Mononuclear cell (primary cell): ENCODE data around the gene EXO5. TPM values are rescaled to one million over a fixed set of nuclear protein-coding genes. Genes with fewer than 3 reads are reported as not detected.
"Not testable (repeated sequence)": the region's sequence is repeated elsewhere in the genome, so short reads cannot be mapped to it uniquely, and the experiment has no call there.

Experiments used
- H3K27me3 ChIP-seq: 2 replicates; pipeline ENCODE4 v1.6.0; 2011; ENCODE audit warnings: low read length, control low read depth; ENCODE audit not compliant: insufficient read depth
- H3K4me1 ChIP-seq: 2 replicates; pipeline ENCODE4 v1.5.1; 2011; ENCODE audit warnings: mild to moderate bottlenecking, low read length, control low read depth; ENCODE audit not compliant: insufficient read depth
- H3K4me3 ChIP-seq: 2 replicates; pipeline ENCODE4 v1.5.1; 2011; ENCODE audit warnings: mild to moderate bottlenecking, low read length, moderate library complexity
- H3K9me3 ChIP-seq: 2 replicates; pipeline ENCODE4 v1.5.1; 2011; ENCODE audit warnings: low read depth, mild to moderate bottlenecking, control low read depth, low read length
- total RNA-seq: library from RNA; depleted of rRNA; stranded (reverse); fragments of >200 nt; gene quantifications from one replicate; pipeline ENCODE4 v1.2.3, GENCODE V29; 2012

EXO5 gene
- total RNA-seq, result 2.9 TPM

DNA sequence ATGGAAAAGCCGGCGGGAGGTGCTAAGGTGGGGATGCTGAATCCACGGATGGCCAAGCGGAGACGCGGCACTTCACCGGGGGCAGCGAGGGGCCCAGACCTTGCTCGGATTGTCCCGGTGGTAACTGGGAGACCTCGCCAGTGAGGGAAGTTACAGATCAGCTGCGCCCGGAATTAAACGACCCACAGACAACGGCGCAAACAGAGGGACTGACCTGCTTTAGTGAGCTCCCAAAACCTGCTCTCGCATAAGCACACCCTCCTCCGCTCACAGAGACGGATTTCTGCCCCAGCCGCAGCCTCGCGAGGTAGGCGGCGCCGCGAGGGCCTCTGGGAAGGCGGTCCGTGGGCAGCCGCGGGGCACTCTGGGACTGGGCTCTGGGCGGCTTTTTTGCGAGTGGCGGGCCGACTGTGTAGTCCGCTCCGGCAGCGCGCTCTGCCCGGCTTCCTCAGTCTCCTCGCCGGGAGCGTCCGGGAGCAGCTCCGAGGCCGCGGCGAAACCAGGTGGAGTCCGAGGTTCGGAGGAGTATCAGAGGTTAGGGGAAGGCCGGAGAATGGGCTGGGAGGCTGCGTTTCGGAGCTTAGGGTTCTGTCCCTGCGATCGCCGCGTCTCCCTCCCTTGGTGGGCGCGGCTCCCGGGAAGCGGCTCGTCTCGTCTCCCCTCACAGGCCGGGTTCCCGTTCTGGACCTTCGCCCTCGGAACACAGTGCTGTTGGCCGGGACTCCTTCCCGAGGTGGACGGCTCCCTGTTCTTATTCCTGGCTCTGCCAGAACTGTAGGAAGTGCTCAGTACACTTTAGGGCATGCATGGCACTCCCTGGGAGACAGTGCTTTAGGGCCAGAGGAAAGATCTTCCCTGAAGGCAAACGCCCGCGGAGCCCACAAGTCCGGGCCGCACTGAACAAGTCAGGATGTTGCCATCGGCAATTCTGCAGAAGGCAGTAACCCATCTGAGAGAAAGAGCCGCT is at the start of gene EXO5:
EXO5 (plus strand) TSS at position 393 of the 967 bp plus-strand sequence. CDS start 5,778 bp downstream, outside the sequence.
- Histone ChIP-seq H3K4me3 (peak within 1 kb of the TSS; percentile 80), H3K4me1 (peaks cover 13% of the 10 kb centered on the region), H3K27me3 (no peaks in the 10 kb centered on the region), H3K9me3 (peaks cover 13% of the 10 kb centered on the region)

DNA sequence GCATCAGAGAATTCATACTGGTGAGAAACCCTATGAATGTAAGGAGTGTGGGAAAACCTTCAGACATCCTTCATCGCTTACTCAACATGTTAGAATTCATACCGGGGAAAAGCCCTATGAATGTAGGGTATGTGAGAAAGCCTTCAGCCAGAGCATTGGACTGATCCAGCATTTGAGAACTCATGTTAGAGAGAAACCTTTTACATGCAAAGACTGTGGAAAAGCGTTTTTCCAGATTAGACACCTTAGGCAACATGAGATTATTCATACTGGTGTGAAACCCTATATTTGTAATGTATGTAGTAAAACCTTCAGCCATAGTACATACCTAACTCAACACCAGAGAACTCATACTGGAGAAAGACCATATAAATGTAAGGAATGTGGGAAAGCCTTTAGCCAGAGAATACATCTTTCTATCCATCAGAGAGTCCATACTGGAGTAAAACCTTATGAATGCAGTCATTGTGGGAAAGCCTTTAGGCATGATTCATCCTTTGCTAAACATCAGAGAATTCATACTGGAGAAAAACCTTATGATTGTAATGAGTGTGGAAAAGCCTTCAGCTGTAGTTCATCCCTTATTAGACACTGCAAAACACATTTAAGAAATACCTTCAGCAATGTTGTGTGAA is 45.5 kb upstream of the EXO5 start:
- H3K4me3 ChIP-seq, result no peak overlapping the region
- peaks cover 91% of the 10 kb centered on the region for H3K9me3 ChIP-seq
- no peaks in the 10 kb centered on the region for H3K27me3 ChIP-seq
- H3K4me1 ChIP-seq, result no peaks in the 10 kb centered on the region

DNA sequence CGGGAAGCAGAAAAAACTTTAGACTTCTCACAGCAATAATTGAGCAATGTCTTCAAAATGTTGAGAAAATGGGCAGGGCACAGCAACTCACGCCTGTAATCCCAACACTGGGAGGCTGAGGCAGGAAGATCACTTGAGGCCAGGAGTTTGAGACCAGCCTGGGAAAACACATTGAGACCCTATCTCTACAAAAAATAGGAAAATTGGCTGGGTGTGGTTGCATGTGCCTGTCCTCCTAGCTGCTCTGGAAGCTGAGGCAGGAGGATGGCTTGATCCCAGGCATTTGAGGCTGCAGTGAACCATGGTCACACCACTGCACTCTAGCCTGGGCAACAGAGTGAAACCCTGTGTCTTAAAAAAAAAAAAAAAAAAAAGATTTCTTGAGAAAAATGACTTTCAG is 39.2 kb upstream of the EXO5 start:
- no peaks in the 10 kb centered on the region for H3K27me3 ChIP-seq
- no peak overlapping the region for H3K4me3 ChIP-seq
- H3K9me3 ChIP-seq, result peaks cover 79% of the 10 kb centered on the region
- H3K4me1 ChIP-seq, result no peaks in the 10 kb centered on the region

DNA sequence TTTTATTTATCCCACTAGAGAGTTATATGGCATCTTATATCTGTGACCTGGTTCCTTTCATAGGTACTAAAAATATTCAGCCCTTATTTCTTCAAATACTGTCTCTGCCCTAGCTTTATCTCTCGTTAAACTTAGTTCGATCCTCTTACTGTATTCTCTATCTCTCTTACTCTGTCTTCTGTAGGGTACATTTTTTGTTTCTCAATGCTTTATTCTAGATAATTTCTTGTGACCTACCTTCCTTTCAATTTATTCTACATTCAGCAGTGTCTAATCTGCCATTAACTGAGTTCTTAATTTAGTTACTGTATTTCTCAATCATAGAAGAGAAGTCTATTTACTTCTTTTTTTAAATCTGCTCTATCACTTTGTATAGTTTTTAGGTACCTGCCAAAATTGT is 33.3 kb upstream of the EXO5 start:
- H3K9me3 ChIP-seq, result peaks cover 36% of the 10 kb centered on the region
- no peak overlapping the region for H3K4me3 ChIP-seq
- peaks cover 13% of the 10 kb centered on the region for H3K4me1 ChIP-seq
- H3K27me3 ChIP-seq, result no peaks in the 10 kb centered on the region

- Histone ChIP-seq H3K9me3 (peaks cover 27% of the 10 kb centered on the region), H3K4me1 (peaks cover 13% of the 10 kb centered on the region), H3K4me3 (peak within 1 kb of the TSS; percentile 78), H3K27me3 (no peaks in the 10 kb centered on the region)
Measured at GRCh38 chr1:40476924-40477677, 31.5 kb upstream of the EXO5 start, which contains the start of gene ZFP69. TSS of gene ZFP69 (plus strand) at chr1:40477290. CDS start at chr1:40479362, 2,072 bp downstream.

DNA sequence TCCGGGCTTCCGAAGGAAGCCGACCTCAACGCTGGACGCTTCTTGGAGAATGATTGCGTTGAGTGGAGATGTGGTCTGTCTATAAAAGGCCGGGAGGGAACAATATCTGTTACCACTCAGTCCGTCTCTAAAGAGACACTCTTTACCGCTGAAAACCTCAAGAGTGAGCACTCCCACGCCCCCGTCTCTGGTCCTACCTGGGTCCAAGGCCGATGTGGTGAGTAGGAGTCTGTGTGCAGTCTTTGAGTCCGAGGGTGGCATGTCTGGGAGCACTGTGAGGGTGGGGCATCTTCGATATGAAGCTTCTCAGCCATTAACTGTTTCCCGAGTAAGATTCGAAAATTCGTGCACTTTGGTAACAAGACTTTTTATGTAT is 30.9 kb upstream of the EXO5 start:
- H3K4me1 ChIP-seq, result peaks cover 13% of the 10 kb centered on the region
- H3K27me3 ChIP-seq, result no peaks in the 10 kb centered on the region
- peak overlapping the region; percentile 78 for H3K4me3 ChIP-seq
- H3K9me3 ChIP-seq, result peaks cover 25% of the 10 kb centered on the region

DNA sequence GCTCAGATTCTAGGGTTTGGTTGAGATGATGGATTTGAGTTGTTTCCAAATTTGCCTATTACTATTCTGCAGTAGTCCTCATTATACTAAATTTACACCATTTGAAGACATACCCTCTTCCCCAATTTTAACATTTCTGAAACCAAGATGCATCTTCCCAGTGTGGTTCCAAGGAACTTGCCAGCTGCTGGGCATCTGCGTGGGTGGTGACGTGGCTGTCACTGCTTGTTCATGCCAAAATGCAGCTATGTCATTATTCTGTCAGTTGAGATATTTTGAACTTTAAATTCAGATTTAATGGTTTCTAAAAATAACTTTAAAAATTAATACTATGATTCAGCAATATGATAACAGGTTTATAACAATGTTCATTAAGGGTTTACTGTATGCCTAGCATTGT is 30.3 kb upstream of the EXO5 start:
- Histone ChIP-seq H3K27me3 (no peaks in the 10 kb centered on the region), H3K4me3 (no peak overlapping the region), H3K4me1 (peaks cover 13% of the 10 kb centered on the region), H3K9me3 (peaks cover 20% of the 10 kb centered on the region)

GRCh38 chr1:40479156-40479555 is 29.4 kb upstream of the EXO5 start:
- H3K4me3 ChIP-seq, result no peak overlapping the region
- H3K4me1 ChIP-seq, result peaks cover 13% of the 10 kb centered on the region
- no peaks in the 10 kb centered on the region for H3K27me3 ChIP-seq
- peaks cover 15% of the 10 kb centered on the region for H3K9me3 ChIP-seq

- H3K27me3 ChIP-seq, result no peaks in the 10 kb centered on the region
- no peaks in the 10 kb centered on the region for H3K4me1 ChIP-seq
- H3K9me3 ChIP-seq, result peaks cover 65% of the 10 kb centered on the region
- H3K4me3 ChIP-seq, result no peak overlapping the region
Measured at GRCh38 chr1:40495315-40495903, 13.2 kb upstream of the EXO5 start.

DNA sequence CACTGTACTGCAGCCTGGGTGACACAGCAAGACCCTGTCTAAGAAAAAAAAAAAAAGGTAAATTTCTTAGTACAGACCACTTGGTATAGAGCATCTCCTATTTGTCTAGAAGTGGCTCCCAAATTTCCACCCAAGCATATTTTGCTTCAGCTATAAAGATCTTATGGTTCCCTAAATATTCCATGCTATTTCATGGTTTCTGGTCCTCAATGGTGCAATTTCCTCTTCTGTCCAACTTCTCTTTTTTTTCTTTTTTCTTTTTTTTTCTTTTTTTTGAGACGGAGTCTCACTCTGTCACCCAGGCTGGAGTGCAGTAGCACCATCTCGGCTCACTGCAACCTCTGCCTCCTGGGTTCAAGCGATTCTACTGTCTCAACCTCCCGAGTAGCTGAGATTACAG is 5.9 kb upstream of the EXO5 start:
- peaks cover 36% of the 10 kb centered on the region for H3K9me3 ChIP-seq
- H3K4me1 ChIP-seq, H3K4me3 ChIP-seq, H3K27me3 ChIP-seq: not testable (repeated sequence)

DNA sequence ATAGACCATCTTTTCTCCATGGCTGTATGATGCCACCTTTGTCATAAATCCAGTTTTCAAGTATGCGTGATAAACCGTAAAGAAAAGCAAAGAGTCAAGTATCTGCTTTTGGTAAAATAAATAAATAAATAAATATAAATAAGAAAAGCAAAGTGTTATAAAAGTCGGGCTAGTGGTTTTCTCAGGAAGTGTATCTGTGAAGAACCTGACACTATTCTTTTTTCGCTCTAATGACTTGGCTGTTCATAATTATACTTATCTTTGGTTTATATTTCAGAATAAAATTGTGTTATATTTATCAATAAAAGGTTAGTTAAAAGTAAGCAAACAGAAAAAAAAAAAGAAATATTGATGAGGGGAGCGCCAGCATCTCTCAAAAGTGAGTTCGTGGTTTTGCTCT is 594 bp upstream of the EXO5 start:
- H3K4me1 ChIP-seq, result peaks cover 13% of the 10 kb centered on the region
- H3K9me3 ChIP-seq, result peaks cover 18% of the 10 kb centered on the region
- H3K27me3 ChIP-seq, result no peaks in the 10 kb centered on the region
- peak overlapping the region; percentile 80 for H3K4me3 ChIP-seq

- Histone ChIP-seq H3K27me3 (peaks cover 3% of the 10 kb centered on the region), H3K4me3 (no peak overlapping the region), H3K4me1 (no peaks in the 10 kb centered on the region), H3K9me3 (peaks cover 25% of the 10 kb centered on the region)
Measured at GRCh38 chr1:40519517-40519916, 10.9 kb downstream of the EXO5 start.

- Histone ChIP-seq H3K9me3 (peaks cover 4% of the 10 kb centered on the region), H3K27me3 (no peaks in the 10 kb centered on the region), H3K4me1 (peaks cover 20% of the 10 kb centered on the region), H3K4me3 (peak overlapping the region; percentile 71)
Measured at GRCh38 chr1:40530735-40531380, 22.3 kb downstream of the EXO5 start.

- H3K27me3 ChIP-seq, result no peaks in the 10 kb centered on the region
- peaks cover 20% of the 10 kb centered on the region for H3K4me1 ChIP-seq
- no peaks in the 10 kb centered on the region for H3K9me3 ChIP-seq
- peak within 1 kb of the TSS; percentile 71 for H3K4me3 ChIP-seq
Measured at GRCh38 chr1:40531381-40532061, 23.0 kb downstream of the EXO5 start, which contains the start of gene ZNF684. TSS of gene ZNF684 (plus strand) at chr1:40531637. CDS start at chr1:40533167, 1,530 bp downstream.
